GM06990 (cell line): Measurements from ENCODE around the gene DPM2.
A peak's percentile ranks its signal among the peaks of the same experiment; 100 is the strongest.

Experiments
- DNase-seq: peaks from one replicate; pipeline ENCODE4 v3.0.0-alpha.2; 2011; ENCODE audit not compliant: insufficient read length; ENCODE audit errors: extremely low read depth
- H3K27me3 ChIP-seq: replicated peaks from 2 replicates; pipeline ENCODE4 v1.6.0; 2011; ENCODE audit warnings: low read length; ENCODE audit not compliant: control insufficient read depth, insufficient read depth
- H3K36me3 ChIP-seq: 2 replicates; pipeline ENCODE4 v1.5.1; 2011; ENCODE audit warnings: low read length; ENCODE audit not compliant: control insufficient read depth, insufficient read depth
- H3K4me3 ChIP-seq: replicated peaks from 2 replicates; pipeline ENCODE4 v1.5.1; 2011; ENCODE audit warnings: low read depth, mild to moderate bottlenecking, control low read depth, low read length
- TF ChIP-seq, protein P1 (sequence below): IDR thresholded peaks from 2 replicates; pipeline ENCODE4 v1.5.1; 2011; ENCODE audit warnings: low read length, control low read depth, mild to moderate bottlenecking, inconsistent platforms; ENCODE audit not compliant: insufficient read depth, poor library complexity, severe bottlenecking

Gene DPM2

DNA sequence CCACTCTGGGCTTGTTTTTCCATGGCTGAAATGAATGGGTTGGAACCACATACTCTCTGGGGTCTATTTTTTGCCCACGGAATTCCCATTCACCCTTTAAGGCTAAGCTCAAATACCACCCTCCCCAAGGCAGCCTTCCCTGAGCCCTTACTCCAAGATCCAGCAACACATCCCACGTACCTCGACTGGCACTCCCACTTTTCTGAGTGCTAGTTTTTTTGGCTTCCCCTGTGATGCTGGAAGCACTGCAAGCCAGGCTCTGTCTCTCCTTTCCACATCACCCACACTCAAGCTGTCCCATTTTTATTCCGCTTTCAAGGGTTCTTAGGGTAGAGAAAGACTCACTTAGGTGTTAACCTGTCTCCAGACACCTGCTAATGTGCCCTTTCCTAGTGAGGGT lies 44.3 kb downstream of the DPM2 start:
- H3K27me3 ChIP-seq: no peaks in the 10 kb centered on the region

DNA sequence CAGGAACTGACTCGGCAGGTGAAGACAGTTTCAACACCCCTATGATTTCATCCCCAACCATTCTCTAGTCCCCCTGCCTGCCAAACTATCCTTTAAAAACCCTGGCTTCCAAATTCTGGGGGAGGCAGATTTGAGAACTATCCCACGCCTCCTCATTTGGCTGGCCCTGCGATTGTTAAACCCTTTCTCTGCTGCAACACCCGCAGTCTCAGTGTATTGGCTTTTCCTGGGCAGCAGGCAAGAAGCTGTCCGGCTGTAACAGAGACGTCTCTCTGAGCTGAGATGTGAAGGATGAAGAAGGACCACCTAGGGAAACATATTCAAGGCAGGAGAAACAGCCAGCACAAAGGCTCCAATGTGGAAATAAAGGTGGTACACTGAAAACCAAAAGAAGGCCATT lies 44.8 kb downstream of the DPM2 start:
- no peak overlapping the region for H3K4me3 ChIP-seq
- TF ChIP-seq, protein P1, sequence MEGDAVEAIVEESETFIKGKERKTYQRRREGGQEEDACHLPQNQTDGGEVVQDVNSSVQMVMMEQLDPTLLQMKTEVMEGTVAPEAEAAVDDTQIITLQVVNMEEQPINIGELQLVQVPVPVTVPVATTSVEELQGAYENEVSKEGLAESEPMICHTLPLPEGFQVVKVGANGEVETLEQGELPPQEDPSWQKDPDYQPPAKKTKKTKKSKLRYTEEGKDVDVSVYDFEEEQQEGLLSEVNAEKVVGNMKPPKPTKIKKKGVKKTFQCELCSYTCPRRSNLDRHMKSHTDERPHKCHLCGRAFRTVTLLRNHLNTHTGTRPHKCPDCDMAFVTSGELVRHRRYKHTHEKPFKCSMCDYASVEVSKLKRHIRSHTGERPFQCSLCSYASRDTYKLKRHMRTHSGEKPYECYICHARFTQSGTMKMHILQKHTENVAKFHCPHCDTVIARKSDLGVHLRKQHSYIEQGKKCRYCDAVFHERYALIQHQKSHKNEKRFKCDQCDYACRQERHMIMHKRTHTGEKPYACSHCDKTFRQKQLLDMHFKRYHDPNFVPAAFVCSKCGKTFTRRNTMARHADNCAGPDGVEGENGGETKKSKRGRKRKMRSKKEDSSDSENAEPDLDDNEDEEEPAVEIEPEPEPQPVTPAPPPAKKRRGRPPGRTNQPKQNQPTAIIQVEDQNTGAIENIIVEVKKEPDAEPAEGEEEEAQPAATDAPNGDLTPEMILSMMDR: no peak
- H3K27me3 ChIP-seq: no peaks in the 10 kb centered on the region
- H3K36me3 ChIP-seq: peaks cover 36% of the 10 kb centered on the region
- DNase-seq: no peak

More for the DNA sequence above, 44.3 kb downstream of the DPM2 start:
- TF ChIP-seq, protein P1: no peak
- no peak for DNase-seq
- Histone ChIP-seq H3K36me3 (peaks cover 36% of the 10 kb centered on the region), H3K4me3 (no peak overlapping the region)

DNA sequence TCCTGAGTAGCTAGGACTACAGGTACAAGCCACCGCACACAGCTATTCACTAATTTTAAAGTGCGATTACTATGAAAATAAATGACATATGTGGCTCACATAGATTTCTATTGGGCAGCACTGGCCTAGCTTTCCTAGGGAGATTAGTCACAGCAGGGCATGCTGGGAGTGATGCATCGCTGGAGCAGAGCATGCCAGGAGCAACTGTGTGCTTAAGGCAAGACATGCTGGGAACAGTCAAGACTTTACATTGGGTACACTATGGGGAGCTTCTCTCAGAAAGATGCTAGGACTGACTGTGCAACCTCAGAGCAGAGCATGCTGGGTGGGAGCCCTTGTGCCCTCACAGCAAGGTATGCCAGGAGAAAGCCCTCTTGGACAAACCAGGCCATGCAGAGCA lies 47.6 kb downstream of the DPM2 start:
- no peak for DNase-seq
- H3K4me3 ChIP-seq: no peak overlapping the region
- peaks cover 33% of the 10 kb centered on the region for H3K36me3 ChIP-seq
- TF ChIP-seq, protein P1: no peak
- H3K27me3 ChIP-seq: no peaks in the 10 kb centered on the region

DNA sequence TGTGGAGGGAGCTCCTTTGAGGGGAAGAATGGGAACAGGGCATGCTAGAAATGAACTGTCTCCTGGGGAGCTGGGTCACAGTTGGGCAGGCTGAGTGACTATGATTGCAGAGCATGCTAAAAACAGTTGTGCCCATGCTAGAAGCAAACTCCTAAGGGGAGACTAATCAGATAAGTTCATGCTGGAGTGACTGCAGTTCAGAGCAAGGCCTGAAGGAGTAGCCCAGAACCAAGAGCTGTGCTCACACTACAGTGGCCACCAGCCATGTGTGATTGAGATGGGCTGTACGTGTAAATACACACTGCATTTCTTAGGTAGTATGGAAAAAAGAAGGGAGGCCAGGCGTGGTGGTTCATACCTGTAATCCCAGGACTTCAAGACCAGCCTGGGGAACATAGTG lies 49.9 kb downstream of the DPM2 start:
- Histone ChIP-seq H3K4me3 (no peak overlapping the region), H3K36me3 (peaks cover 14% of the 10 kb centered on the region), H3K27me3 (no peaks in the 10 kb centered on the region)
- DNase-seq: no peak
- TF ChIP-seq, protein P1: no peak

DNA sequence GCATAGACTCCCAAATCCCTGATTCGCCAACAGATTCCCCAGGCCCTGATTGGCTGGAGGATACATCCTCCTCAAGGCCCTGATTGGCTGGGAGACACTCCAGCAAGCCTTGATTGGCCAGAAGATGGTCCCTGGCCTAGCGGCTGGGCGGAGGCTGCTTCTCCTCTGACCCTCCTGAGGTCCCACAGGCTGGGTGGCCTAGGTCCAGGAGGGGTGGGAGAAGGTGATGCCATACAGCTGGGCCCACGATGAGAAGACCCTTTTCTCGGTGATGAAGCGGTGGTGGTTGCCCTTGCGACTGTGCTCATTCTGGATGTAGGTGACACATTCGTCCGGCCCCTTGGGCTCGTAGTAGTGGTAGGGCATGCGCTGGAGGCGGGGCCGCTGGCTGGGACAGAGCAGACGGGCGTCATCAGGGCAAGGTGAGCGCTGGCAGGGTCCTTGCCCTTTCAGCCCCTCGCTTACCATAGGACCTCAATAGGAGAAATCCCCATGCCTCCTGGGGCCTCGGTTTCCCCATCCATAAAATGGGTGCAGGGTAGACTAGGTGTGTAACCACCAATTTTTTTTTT lies 51.2 kb downstream of the DPM2 start:
- Histone ChIP-seq H3K36me3 (peaks cover 12% of the 10 kb centered on the region), H3K27me3 (no peaks in the 10 kb centered on the region), H3K4me3 (no peak overlapping the region)
- peak; percentile 8 for DNase-seq
- TF ChIP-seq, protein P1: no peak
